Left ventricle myocardium inferior (tissue), 1 donor: ENCODE measurements around the gene SNW1. TPM values are rescaled to one million over a fixed set of nuclear protein-coding genes. Genes with fewer than 3 reads are reported as not detected.

Experiments used
- DNase-seq: peaks from one replicate; pipeline ENCODE4 v3.0.0-alpha.2; 2020
- H3K27ac ChIP-seq: fragments of 200-600 bp; replicated peaks from 2 replicates; pipeline ENCODE4 v1.8.0; 2021
- H3K27me3 ChIP-seq: fragments of 200-600 bp; 2 replicates; pipeline ENCODE4 v1.8.0; 2021; ENCODE audit warnings: low read depth
- H3K36me3 ChIP-seq: fragments of 200-600 bp; 2 replicates; pipeline ENCODE4 v1.8.0; 2021
- H3K4me1 ChIP-seq: fragments of 200-600 bp; 2 replicates; pipeline ENCODE4 v1.8.0; 2021
- H3K4me3 ChIP-seq: fragments of 200-600 bp; 2 replicates; pipeline ENCODE4 v1.8.0; 2021; ENCODE audit warnings: mild to moderate bottlenecking, moderate library complexity
- H3K9me3 ChIP-seq: fragments of 200-600 bp; replicated peaks from 2 replicates; pipeline ENCODE4 v1.8.0; 2021
- CTCF ChIP-seq: fragments of 200-600 bp; IDR thresholded peaks from 2 replicates; pipeline ENCODE4 v1.8.0; 2021; ENCODE audit warnings: antibody characterized with exemption, mild to moderate bottlenecking, borderline replicate concordance
- intact Hi-C: fragments of 100-400 bp; cut with micrococcal nuclease; formaldehyde crosslinking; loops from one replicate; pipeline ENCODE4 v1.11.0; 2022
- long read RNA-seq: library from polyadenylated mRNA; unstranded; transcript quantifications from one replicate; pipeline ENCODE4 v2.0.0, GENCODE V29; 2021
- total RNA-seq: library from RNA; stranded (reverse); fragmentation: NEBNext Ultra II Directional; extraction: Animal tissue kit (Norgen Biotek cat#: 25700); gene quantifications from one replicate; pipeline ENCODE4 v1.2.1, GENCODE V29; 2021
- donor health status: DM: no; HTN: yes; CAD: no; lungs with severe emphysema.

The SNW1 gene
- total RNA-seq: 52.6 TPM
- long read RNA-seq, transcript SNW1-201 (14 exons, 2,163 nt): major isoform, 33 of 37 reads
- long read RNA-seq, partial matches to known transcripts: 2 of 37 reads
- long read RNA-seq, other reads (novel, unspliced or antisense): 2 of 37 reads

- no peaks in the 10 kb centered on the region for H3K36me3 ChIP-seq
- no peaks in the 10 kb centered on the region for H3K27me3 ChIP-seq
- peak; percentile 91 for DNase-seq
- H3K9me3 ChIP-seq: no peaks in the 10 kb centered on the region
- peak within 1 kb of the TSS; percentile 91 for H3K27ac ChIP-seq
- peaks cover 53% of the 10 kb centered on the region for H3K4me1 ChIP-seq
- intact Hi-C loops: no loop called here
- H3K4me3 ChIP-seq: peak within 1 kb of the TSS; percentile 94
- peak; percentile 8 for TF ChIP-seq CTCF
Measured at GRCh38 chr14:77760381-77761204, at the start of gene SNW1. SNW1 (minus strand) TSS chr14:77761156; CDS start chr14:77761127, 29 bp downstream.

- intact Hi-C loops: no loop called here
- peaks cover 9% of the 10 kb centered on the region for H3K4me1 ChIP-seq
- no peak for TF ChIP-seq CTCF
- H3K27ac ChIP-seq: no peak overlapping the region
- H3K36me3 ChIP-seq: no peaks in the 10 kb centered on the region
- H3K27me3 ChIP-seq: no peaks in the 10 kb centered on the region
- no peak for DNase-seq
- H3K4me3 ChIP-seq: no peak overlapping the region
- no peaks in the 10 kb centered on the region for H3K9me3 ChIP-seq
Measured at GRCh38 chr14:77809011-77809410, 48.1 kb upstream of the SNW1 start.

GRCh38 chr14:77808250-77808649 is 47.3 kb upstream of the SNW1 start:
- H3K27me3 ChIP-seq: no peaks in the 10 kb centered on the region
- TF ChIP-seq CTCF: no peak
- no peak overlapping the region for H3K4me3 ChIP-seq
- no peaks in the 10 kb centered on the region for H3K9me3 ChIP-seq
- DNase-seq: no peak
- intact Hi-C loops: no loop called here
- H3K36me3 ChIP-seq: no peaks in the 10 kb centered on the region
- H3K27ac ChIP-seq: no peak overlapping the region
- H3K4me1 ChIP-seq: peaks cover 9% of the 10 kb centered on the region

GRCh38 chr14:77805706-77806105 is 44.8 kb upstream of the SNW1 start:
- Histone ChIP-seq H3K9me3 (no peaks in the 10 kb centered on the region), H3K27me3 (no peaks in the 10 kb centered on the region), H3K27ac (no peak overlapping the region), H3K4me1 (peaks cover 24% of the 10 kb centered on the region), H3K4me3 (no peak overlapping the region), H3K36me3 (no peaks in the 10 kb centered on the region)
- intact Hi-C loops: no loop called here
- DNase-seq: no peak
- no peak for TF ChIP-seq CTCF

DNA sequence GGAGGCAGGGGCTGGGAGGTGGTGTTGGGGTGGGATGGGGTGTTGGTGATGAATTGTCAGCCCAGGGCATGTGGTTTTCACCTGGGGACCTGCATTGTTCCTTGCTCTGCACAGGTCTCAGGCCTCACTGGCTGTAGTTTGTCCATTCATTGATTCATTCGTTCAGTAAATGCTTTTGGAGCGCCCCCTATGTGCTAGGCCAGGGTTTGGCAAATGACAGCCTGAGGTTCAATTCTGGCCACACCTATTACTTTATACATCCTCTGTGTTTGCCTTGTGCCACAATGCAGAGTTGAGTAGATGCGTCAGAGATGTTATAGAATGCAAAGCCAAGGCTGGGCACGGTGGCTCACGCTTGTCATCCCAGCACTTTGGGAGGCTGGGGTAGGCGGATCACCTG is 43.6 kb upstream of the SNW1 start:
- TF ChIP-seq CTCF: peak; percentile 12
- intact Hi-C loops: no loop called here
- no peaks in the 10 kb centered on the region for H3K9me3 ChIP-seq
- no peak for DNase-seq
- H3K4me3 ChIP-seq: no peak overlapping the region
- H3K4me1 ChIP-seq: peaks cover 34% of the 10 kb centered on the region
- H3K27ac ChIP-seq: no peak overlapping the region
- no peaks in the 10 kb centered on the region for H3K27me3 ChIP-seq
- no peaks in the 10 kb centered on the region for H3K36me3 ChIP-seq
